HG03139 (cell line): ENCODE data around the gene PLAAT3.
A peak's percentile ranks its signal among the peaks of the same experiment; 100 is the strongest.
"Not testable (repeated sequence)": the region's sequence is repeated elsewhere in the genome, so short reads cannot be mapped to it uniquely, and the experiment has no call there.

Experiments
- ATAC-seq: cut with Tn5 transposase; IDR thresholded peaks from one replicate; pipeline ENCODE4 v1.9.1; 2021; ENCODE audit not compliant: unreplicated experiment

The PLAAT3 gene

GRCh38 chr11:63609536-63609935 is 4.7 kb downstream of the PLAAT3 start:
- ATAC-seq = no peak

GRCh38 chr11:63608353-63609345 is 5.6 kb downstream of the PLAAT3 start:
- no peak for ATAC-seq

GRCh38 chr11:63603180-63603518 is 11.1 kb downstream of the PLAAT3 start:
- ATAC-seq = no peak

GRCh38 chr11:63602290-63603179 is 11.7 kb downstream of the PLAAT3 start:
- not testable (repeated sequence) for ATAC-seq

- ATAC-seq = no peak
These were observed 14.8 kb downstream of the PLAAT3 start for GRCh38 chr11:63599211-63600122.

- no peak for ATAC-seq
These were observed 15.7 kb downstream of the PLAAT3 start for GRCh38 chr11:63598556-63598955.

- no peak for ATAC-seq
These were observed 18.9 kb downstream of the PLAAT3 start for GRCh38 chr11:63595296-63595695.

GRCh38 chr11:63592975-63593395 is 21.2 kb downstream of the PLAAT3 start:
- ATAC-seq = no peak

GRCh38 chr11:63590024-63590788 is 24.0 kb downstream of the PLAAT3 start:
- ATAC-seq = no peak

GRCh38 chr11:63589000-63589399 is 25.2 kb downstream of the PLAAT3 start:
- no peak for ATAC-seq

- no peak for ATAC-seq
These were observed 27.6 kb downstream of the PLAAT3 start for GRCh38 chr11:63586451-63587166.

- no peak for ATAC-seq
These were observed 30.9 kb downstream of the PLAAT3 start for GRCh38 chr11:63583357-63583677.

- not testable (repeated sequence) for ATAC-seq
These were observed 33.0 kb downstream of the PLAAT3 start for GRCh38 chr11:63581224-63581623.

GRCh38 chr11:63578882-63579281 is 35.4 kb downstream of the PLAAT3 start:
- ATAC-seq = not testable (repeated sequence)

GRCh38 chr11:63574856-63575602 is 39.2 kb downstream of the PLAAT3 start:
- no peak for ATAC-seq

GRCh38 chr11:63573881-63574855 is 40.1 kb downstream of the PLAAT3 start:
- ATAC-seq = peak; percentile 55

GRCh38 chr11:63572026-63572688 is 42.1 kb downstream of the PLAAT3 start:
- no peak for ATAC-seq
